Non-pigmented ciliary epithelial cell (primary cell): ENCODE results near the gene ERLEC1.
"Not testable (repeated sequence)": the region's sequence is repeated elsewhere in the genome, so short reads cannot be mapped to it uniquely, and the experiment has no call there.

ENCODE experiments used
- DNase-seq: peaks from one replicate; pipeline ENCODE4 v3.0.0-alpha.2; 2010; ENCODE audit warnings: low read depth

Gene ERLEC1

DNA sequence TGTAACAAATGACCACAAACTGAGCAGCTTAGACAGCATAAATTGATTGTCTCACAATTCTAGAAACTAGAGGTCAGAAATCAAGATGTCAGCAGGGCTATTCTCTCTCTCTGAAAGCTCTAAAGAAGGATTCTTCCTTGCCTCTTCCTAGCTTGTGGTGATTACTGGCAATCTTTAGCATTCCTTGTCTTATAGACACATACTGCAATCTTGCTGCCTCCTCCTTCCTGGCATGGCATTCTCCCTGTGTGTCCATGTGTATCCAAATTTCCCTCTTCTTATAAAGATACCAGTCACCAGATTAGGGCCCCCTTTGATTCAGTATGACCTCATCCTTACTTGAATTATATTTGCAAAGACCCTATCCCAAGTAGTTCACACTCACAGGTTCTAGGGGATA lies 2.4 kb upstream of the ERLEC1 start:
- no peak for DNase-seq

DNA sequence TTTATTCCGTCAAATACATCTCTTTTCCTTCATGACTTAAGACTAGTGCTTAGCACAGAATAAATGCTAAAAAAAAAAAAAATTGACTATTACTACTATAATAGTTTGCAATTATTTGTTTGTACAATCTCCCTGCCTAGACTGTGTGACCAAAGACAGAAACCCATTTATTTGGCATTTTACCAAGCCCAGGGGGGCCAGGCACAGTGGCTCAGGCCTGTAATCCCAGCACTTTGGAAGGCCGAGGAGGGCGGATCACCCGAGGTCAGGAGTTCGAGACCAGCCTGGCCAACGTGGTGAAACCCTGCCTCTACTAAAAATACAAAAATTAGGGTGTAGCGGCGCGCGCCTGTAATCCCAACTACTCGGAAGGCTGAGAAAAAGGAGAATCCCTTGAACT lies 1.5 kb upstream of the ERLEC1 start:
- DNase-seq, result no peak

DNA sequence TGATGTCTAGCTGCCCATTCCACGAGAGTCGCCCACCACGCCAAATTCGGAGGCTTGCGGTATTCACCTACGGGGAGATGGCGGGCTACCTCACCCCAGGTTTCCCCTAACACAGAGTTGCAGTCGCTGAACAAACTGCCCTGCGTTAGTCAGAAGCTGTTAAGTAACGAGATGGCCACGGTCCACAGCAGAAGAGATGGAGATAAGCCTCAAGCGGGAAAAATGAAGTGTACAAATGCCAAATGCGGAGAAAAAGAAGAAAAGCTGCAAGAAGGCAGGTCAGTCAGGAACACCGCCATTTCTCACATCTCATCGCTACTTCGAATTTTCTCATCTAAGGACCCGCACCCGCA lies 516 bp upstream of the ERLEC1 start:
- DNase-seq, result no peak

DNA sequence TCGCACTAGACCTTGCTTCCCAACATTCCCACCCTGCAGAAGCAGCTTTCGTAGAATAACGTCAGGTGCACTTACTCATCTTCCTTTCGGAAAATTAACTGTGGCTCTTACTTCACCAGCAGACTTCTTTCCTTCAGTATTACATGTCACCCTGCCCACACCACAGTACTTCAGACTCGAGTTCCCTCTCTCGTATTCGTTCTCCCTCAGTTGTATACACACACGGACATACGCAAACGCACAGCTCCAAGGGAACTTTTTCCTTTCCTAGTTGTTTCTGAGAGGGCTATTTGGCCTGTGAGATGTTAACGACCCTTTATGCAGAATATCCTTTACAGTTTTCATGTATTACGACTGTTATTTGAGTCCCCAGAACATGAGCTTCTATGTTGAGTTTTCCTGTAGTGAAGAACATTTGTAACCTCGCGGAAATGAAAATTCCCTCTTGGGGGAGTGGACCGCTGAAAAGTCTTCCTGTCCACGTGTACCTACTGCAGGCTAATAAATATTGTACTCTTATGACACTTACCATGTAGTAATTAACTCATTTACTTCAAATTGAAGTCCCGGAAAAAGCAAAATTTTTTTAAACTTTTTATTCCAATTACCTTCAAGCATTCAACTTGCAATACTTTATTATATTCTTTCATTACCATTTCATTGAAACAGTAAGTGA lies 908 bp downstream of the ERLEC1 start:
- no peak for DNase-seq

DNA sequence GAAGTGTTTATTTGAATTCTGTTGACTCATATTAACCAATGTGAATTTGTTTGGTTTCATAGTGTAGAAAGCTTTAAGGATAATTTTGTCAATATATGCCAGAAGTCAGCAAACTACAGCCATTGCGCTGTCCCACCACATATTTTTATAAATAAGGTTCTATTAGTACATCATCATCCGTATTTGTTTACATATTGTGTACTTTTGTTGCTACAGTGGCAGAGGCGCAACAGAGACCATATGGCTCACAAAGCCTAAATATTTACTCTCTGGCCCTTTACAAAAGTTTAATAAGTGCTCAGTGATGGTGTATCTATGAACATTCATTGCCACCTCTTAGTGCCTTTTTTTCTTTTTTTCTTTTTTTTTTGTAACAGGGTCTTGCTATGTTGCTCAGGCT lies 6.4 kb downstream of the ERLEC1 start:
- no peak for DNase-seq

DNA sequence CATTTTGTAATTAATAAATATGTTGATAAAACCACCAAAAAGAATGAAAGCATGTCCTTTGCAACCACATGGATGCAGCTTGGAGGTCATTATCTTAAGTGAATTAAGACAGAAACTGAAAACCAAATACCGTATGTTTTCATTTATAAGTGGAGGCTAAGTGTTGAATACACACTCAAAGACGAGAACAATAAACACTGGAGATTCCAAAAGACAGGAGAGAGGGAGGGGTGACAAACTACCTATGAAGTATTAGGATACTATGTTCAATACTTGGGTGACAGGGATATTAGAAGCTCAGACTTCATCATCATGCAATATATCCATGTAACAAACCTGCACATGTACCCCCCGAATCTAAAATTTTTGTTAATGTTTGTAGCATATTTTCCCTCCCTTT lies 7.0 kb downstream of the ERLEC1 start:
- DNase-seq, result no peak

DNA sequence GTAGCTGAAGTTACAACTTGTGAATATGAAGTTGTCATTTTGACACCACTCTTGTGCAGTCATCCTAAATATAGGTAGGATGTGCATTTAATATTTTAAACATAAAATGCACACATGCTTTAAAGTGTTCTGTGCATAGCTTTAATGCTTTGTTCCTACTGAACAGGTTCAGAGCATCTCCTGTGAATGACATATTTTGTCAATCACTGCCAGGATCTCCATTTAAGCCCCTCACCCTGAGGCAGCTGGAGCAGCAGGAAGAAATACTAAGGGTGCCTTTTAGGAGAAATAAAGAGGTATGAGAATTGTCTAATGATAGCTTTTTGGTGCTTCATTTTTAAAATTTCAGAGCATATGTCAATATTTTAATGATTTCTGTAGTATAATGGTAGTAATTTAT lies 14.7 kb downstream of the ERLEC1 start:
- DNase-seq, result no peak

DNA sequence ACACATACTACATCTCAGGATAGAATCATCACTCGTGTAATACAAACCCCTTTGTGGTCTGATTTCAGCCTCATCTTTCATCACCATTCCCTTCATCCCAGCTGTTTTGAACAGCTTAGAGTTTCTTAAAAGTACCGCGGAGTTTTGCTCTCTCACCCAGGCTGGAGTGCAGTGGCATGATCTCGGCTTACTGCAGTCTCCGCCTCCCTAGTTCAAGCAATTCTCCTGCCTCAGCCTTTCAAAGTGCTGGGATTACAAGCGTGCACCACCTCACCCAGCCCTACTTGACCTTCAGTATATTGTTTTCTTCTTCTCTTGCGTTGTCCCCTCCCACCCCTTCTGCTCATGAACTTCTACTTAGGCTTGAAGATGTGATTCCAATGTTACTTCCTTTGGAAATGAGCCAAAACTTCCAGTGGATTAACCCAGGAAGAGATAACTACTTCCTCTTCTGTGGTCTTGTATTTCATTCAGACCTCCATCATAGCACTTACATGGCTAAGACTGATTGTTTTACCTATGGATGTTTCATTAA lies 15.8 kb downstream of the ERLEC1 start:
- DNase-seq, result no peak

DNA sequence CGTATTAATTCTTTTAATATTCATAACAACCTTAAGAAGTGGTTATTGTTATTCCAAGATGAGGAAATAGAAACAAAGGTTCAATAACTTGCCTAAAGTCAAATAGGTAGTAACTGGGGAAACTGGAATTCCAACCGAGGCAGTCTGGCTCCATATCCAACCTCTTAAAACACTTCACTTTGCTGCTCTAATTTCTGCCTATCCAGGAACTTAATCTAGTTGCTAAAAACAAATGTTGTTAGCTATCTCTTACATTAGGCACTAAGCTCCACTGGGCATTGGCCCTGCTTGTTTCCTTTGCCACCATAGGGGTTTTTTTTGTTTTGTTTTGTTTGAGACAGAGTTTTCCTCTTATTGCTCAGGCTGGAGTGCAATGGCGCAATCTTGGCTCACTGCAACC lies 24.8 kb downstream of the ERLEC1 start:
- DNase-seq, result no peak

DNA sequence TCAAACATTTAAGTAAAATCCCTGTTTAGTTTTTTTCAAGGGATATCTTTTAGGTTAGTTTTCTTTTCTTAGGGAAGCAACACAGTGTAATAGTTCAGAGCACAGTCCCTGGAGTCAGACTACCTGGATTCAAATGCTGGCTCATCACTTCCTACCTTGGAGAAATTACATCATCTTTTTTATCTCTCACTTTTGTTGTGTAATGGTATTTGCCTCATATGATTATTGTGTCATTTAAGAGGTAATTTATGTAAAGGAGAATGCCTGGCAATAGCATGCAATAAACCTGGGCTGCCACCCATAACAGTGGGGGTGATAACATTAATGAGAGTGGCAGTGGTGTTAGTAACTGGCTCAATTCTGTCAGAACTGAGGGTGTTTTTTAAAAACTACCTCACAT lies 26.3 kb downstream of the ERLEC1 start:
- DNase-seq, result no peak

DNA sequence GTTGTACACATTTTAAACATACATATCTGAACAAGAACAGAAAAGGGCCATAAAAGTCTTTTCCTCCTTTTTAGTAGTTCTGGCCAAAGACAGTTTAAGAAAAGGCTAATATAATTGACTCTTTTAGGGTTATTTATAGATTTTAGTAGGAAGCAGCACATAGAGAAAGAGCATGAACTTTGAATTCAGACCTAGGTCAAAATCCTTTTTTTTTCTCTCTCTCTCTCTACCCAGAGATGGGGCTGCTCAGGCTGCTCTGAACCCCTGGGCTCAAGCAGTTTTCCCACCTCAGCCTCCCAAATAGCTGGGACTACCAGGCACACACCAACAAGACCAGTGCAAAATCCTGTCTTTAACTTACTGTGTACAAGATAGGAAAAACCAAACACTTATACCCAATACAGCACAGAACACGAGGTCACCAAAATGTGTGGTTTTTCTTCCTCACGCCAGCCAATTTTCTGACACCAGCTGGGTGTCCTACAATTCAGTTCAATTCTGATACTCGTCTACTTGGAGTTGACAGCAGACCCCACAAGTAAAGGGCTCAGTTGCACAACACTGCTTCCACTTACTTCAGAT lies 32.1 kb downstream of the ERLEC1 start:
- DNase-seq, result no peak

DNA sequence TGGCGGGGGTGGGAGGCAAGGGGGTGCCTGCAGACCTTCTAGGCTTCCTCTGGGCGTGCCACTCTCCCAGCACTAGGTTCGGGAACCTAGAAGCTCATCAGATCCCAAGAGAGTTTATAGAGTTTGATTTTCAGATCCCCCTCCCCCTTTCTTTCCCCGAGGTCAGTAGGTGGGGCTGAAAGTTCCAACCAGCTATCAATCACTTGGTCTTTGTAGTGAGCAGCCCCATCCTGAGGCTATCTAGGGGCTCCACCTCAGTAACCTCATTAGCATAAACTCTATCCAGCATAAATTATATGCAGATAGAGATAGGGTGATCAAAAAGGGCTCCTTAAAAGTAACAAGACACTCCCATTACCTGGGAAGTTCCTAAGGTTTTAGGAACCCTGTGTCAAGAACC lies 32.8 kb downstream of the ERLEC1 start:
- no peak for DNase-seq

DNA sequence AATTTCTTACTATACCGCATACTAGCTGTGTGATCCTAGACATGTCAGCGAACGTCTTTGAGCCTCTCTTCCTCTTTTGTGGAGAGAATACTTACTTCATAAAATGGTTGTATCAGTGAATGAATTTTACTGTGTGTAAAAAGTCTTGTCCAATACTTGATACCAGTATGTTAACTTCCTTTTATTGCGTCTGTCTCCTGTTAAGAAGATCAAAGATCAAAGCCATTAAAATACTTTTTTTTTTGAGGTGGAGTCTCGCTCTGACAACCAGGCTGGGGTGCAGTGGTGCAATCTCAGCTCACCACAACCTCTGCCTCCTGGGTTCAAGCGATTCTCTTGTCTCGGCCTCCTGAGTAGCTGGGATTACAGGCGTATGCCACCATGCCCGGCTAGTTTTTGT lies 33.2 kb downstream of the ERLEC1 start:
- no peak for DNase-seq

DNA sequence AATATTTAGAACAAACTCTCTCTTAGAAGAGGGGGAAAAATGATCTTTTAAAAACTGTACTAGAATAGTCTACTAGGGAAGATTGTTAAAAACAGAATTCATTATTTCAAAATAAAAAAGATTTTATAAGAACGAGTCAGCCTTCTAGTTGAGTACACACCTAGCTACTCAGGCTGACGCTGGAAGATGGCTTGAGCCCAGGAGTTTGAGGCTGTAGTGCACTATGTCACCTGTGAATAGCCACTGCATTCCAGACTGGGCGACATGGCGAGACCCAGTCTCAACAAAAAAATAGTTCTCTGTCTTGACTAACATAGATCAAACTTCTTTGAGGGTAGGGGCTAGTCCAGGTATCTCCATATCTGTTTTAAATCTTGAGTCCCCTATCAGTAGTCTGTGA lies 33.9 kb downstream of the ERLEC1 start:
- DNase-seq, result no peak

DNA sequence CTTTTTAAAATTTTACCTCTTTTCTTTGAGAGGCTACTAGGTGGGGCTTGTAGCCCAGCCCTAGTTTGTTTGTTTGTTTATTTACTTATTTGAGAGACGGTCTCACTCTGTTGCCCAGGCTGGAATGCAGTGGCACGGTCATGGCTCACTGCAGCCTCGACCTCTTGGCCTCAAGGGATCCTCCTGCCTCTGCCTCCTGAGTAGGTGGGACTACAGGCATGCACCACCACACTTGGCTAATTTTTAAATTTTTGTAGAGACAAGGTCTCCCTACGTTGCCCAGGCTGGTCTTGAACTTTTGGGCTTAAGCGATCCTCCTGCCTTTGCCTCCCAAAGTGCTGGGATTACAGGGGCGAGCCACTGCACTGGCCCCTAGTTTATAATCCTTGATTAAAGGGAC lies 35.0 kb downstream of the ERLEC1 start:
- DNase-seq, result no peak

DNA sequence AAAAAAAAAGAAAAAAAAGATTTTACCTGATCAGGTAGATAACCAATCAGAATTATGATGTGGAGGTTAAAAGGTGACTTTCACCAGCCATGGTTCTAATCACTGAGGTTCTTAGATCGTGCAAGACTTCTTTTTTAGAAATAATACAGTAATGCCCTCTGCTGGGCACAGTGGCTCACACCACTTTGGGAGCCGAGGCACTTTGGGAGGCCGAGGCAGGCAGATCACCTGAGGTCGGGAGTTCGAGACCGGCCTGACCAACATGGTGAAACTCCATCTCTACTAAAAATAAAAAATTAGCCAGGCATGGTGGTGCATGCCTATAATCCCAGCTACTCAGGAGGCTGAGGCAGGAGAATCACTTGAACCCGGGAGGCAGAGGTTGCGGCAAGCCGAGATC lies 36.8 kb downstream of the ERLEC1 start:
- DNase-seq, result not testable (repeated sequence)

DNA sequence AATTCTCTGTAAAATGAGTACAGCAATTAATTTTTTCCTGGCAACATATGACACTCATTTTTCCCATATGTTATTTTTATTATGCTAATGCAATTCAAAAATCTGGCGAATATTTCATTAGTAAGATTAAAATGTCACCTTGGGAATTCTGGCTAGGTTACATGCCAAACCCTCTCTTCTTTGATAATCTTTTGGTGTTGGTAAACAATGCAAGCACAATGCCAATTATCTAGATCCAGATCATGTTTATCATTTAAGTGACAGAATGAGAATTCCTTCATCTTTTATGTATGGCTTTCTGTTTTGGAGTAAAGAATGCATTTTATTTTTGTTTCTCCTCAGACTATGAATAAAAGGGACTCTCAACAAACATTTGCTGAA lies 39.2 kb downstream of the ERLEC1 start:
- DNase-seq, result no peak

DNA sequence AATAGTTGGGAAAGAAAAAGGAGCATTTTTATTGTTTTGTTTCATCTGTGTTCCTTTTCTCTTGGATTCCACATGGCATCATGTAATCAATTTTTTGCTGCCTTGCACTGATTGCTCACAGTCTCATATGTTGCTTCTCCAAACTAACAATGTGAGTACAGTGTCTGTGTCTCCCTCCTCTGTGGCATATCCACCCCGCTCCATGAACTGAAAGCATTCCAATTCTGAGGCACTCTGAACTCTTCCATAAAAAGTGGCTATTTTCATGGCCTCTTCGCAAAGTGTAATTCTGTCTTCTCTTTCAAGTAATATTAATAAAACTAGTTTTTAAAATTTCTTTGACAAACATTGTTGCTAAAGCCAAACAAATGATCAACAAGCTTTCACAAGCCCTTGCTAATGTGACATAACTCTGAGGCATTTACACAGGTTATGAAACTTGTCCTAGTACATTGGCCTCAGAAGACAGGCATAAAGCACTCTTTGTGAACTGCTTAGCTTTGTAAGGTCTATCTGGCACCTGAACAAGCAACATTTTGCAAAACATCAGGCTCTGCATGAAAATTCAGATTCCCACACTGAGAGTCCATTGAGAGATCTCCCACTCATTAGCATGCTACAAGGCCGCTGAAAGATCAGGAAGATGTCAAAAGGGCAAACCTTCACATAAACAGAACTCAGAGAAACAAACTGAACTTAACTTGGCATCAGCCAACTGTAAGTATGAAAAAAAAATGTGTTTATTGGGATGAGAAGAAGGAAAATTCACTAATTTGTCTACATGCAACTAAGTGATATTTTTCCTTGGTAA lies 39.9 kb downstream of the ERLEC1 start:
- DNase-seq, result no peak

DNA sequence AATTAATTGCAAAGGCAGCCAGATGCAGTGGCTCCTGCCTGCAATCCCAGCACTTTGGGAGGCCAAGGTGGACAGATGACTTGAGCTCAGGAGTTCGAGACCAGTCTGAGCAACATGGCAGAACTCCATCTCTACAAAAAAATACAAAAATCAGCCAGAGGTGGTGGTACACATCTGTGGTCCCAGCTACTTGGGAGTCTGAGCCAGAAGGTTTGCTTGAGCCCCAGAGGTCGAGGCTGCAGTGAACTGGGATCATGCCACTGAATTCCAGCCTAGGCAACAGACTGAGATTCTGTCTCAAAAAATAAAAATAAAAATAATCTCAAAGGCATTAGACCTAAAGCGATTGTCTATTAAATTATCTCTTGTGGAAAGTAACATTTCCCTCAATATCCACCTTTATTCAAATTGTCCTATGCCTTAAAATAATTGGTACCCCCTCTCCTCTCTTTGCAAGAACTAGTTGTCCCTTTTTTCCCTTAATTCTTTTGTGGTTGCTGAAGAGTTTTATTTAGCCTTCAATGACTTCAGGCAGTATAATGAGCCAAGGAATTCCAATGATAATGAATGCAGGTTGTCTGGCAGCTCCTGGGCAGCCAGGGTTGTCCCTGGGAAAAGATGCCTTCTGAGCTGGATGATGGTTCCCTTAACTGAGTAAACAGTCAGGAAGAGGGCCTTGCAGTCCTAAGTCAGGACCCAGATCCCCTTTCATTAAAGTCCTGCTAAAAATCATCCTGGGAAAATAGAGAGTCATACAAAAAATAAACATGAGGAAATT lies 40.7 kb downstream of the ERLEC1 start:
- DNase-seq, result no peak

DNA sequence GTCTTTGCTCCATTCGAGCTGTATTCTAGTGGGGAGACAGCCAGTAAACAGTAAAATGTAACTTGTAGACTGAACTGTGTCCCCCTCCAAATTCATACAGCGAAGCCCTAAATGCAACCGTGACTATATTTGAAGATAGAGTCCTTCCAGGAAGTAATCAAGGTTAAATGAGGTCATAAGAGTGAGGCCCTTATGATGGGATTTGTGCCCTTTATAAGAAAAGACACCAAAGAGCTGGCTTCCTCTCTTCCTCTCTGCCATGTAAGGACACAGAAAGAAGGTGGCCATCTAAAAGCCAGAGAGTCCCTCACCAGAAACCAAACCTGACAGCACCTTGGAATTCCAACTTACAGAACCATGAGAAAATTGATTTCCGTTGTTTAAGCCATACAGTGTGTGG lies 41.5 kb downstream of the ERLEC1 start:
- no peak for DNase-seq

DNA sequence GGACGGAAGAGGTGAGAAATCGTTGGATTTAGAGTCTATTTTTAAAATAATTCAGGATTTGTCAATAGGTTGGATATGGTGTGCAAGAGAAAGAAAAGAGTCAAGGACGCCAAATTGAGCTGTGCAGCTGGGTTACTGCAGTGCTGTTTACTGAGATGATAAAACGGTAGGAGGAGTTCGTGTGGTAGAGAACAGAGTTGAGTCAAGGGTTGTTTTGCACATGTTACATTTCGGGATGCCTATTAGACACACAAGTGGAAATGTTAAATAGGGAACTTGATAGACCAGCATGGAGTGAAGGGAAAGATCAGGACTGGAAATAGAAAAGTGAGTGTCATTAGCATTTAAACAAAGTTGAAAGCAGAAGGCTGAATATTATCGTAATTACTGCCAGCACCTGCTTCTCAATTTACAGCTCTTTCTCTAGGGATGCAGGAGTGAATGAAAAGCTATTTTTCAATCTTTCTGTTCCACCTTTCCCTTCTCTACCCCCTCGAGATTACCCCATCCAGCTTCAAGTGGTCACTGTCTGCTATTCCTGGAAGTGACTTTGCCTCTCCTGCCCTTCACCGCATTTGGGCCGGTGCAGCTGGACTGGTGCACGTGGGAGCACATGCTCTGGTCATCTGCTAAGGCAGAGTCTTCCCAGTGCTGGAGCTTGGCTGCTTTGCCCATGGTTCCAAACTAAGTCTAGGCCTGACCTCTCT lies 42.6 kb downstream of the ERLEC1 start:
- no peak for DNase-seq

DNA sequence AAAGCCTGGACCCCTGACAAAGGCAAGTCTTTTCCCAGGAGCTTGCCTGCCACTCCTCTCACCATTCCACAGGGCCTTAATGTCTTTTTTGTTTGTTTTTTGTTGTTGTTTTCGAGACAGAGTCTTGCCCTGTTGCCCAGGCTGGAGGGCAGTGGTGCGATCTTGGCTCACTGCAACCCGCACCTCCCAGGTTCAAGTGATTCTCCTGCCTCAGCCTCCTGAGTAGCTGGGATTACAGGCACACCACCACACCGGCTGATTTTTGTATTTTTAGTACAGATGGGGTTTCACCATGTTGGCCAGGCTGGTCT lies 43.1 kb downstream of the ERLEC1 start:
- DNase-seq, result not testable (repeated sequence)
